Activated T-helper 9 cell treated with anti-CD3 and anti-CD28 coated beads, Interleukin-2, amount 50 U/mL, for 16 hours (primary cell): ENCODE measurements around the gene TNS3.

Experiments used
- DNase-seq: peaks from one replicate; pipeline ENCODE4 v3.0.0-alpha.2; 2020; ENCODE audit warnings: low read depth

The TNS3 gene

DNA sequence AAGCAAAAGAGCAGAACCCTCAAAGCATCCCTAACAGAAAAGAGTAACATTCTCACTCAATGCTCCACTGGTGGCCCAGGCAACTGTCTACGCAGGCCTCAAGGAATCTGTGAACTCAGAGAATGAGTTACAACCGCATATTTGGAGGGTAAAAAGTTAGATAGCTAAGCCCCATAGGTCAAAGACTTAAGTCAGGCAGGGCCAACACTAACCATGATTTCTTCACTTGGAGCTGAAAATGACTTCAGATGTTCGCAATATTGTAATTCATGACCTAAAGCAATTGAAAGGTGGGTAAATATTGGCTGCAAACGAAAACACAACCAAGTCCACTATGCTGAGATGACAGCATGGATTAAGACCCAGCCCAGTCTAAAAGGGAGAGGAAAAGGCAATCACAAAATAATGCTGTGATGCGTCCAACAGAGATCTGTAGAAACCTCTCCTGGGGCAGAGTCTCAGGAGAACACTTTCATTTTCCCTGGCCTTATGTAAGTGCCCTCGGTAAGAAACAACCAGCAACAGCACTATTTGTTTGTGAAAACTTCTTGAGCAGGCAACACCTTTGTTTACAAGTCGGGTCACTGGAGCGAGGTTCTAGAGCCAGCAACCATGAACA lies 176.5 kb downstream of the TNS3 start:
- no peak for DNase-seq

DNA sequence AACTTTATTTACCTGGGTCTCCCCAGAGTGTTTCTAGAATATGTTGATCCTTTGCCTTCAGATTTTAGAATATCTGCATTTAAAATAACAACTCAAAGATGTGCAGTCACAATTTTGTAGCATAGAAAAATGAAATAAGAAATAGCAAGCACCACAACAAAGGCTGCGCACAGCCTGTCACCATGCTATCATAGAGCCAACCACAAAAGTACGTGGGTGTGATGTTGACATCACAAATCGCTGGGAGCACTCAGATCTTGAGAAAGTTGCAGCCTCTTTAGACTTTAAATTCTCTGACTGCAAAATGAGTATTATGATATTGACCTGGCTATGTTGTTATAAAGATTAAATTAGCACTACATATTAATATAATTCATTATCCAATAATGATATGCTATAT lies 177.9 kb downstream of the TNS3 start:
- DNase-seq: no peak

DNA sequence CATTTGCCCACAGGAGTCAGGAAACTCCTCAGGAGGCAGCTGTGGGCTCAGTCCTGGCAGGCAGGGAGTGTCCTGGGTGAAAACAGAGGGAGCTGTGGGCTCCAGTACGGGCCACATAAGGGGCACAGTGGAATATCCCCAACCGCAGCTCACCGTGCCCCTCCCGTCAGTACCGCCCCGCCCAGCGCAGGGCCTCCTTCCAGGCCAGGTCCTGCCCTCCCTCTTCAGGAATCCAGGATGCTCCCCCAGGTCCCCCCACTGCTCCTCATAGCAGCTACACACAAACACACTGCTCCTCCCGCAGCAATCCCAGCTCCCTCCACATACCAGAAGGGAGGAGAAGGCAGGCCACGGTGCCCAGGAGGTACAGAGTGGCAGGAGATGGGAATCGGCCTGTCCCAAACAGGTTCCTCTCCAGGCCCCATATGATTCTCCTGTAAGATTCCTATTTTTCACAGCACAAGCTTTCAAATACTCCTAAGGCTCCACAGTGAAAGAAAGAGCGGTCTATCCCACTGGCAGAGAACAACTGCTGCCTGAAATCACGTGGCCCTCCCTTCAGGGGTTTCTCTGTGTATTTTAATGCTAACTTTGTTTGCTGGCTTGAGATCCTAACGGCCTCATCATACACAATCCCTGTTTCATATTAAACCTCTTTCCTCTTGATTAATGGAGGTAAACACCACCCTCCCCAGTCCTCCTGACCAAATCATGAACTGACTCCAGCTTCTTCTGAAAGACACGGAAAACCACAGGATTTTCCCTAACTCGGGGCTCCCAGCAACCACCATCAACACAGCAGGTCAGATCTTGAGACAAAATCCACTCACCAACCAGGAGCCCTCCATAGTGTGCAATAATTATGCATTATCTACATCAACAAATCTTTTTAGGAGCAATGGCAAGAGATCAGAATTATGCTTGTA lies 178.7 kb downstream of the TNS3 start:
- no peak for DNase-seq

DNA sequence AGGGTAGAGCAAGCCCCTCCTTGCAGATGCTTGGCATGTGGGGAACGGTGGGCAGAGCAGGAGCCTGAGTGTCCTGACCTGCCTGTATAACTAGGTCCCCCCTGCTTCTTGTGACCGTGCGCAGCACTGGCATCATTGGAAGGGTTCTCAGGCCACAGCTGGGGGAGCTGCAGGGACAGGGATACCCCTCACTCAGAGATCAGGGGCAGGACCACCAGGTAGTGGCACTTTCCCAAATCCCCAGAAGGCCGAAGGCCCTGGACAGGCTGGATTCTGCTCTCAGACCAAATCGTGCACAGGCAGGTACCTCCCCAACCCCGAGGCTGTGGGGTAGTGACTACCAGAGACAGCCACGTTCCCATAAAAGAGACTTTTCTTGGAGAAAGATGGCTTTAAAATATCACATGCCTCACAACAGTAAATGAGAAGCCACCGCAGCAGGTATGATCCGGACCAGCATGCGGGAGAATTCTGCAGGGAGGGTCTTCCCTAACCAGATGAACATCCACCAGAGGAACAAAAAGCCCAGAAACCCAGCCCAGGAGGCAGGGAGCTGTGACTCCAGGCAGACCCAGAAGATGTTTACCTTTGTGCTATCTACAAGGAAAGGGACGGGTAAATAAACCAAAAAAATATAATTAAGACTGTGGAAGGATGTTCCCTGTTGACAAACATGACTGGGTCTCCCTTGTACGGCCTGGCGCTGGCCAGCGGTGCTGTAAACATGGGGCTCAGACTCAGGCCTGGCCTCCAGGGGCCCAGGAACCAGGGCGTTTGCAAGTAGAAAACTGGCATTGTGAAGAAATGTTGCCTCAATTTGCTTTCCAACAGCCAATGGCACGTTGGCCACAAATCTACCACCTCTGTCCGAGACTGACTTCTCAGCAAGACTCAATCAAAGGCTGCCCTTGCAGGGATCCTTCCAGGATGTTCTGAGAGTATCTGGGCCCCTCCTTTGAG lies 180.0 kb downstream of the TNS3 start:
- DNase-seq: no peak

DNA sequence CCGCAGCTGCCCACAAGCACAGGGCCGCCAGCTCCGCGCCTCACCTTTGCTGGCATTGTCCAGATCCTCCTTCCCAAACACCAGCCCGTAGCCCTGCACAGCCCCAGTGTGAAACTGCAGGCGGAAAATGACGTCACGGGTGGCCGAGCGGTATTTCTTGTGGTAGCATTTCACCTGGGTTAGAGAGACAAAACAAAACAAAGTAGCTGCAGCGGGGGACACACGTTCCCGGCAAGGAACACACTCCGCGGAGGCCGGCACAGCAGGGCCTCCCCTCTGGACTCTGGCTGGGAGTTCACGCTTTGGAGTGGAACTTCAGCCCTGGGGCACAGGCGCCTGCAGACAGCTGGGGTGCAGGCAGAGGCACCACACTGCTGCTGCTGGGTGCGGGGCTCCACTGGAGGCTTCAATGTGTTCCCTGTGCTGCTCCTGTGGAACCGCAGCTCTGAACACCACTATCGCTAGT lies 181.1 kb downstream of the TNS3 start:
- no peak for DNase-seq

DNA sequence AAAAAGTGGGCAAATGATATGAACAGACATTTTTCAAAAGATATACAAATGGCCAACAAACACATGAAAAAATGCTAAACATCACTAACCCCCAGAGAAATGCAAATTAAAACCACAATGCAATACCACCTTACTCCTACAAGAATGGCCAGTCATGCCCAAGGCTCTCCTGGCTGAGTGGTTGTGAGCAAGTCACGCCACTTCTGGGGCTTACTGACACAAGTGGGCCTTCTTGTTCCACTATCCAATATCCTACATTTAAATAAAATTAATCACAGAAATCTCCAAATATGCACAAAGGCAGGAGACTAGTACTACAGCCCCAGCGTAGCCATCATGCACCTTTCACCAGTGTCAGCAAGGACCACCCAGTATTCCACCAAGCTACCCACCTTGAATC lies 181.9 kb downstream of the TNS3 start:
- DNase-seq: no peak

DNA sequence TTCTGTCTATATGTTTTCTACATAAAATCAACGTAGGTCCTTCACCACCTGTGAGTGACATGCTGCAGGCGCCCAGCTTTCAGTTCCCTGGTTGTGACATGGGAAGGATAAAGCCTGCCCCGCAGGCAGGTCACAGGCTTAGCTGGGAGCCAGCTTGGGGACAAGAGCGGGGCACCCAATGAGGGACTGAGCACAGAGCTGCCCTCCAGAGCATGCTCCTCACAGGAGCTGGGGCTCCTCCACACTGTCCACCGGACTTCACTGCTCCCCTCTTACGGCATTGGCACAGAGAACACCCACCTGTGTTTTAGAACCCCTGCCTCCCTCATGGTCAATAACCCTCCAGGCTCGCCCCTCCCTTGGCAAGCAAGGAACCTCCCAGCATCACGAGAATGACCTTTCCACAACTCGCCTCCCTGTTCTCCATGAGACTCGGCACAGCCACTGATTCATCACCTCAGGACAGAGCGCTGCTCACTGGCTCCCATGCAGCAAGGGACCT lies 187.1 kb downstream of the TNS3 start:
- DNase-seq: no peak

DNA sequence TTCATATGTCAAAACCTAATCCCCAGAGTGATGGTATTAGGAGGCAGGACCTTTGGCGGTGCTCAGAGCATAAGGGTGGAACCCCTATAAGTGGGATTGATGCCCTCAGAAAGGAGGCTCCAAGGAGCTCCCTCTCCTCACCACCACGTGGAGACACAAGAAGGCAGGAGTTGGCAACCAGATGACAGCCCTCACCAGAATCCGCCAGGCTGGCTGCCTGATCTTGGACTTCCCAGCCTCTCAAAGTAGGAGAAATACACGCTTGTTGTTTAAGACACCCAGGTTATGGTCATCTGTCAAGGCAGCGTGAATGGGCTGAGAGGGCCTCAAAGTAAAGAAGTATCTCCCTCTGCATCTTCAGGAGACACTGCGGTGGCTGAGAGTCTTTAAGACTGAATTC lies 187.7 kb downstream of the TNS3 start:
- DNase-seq: no peak

DNA sequence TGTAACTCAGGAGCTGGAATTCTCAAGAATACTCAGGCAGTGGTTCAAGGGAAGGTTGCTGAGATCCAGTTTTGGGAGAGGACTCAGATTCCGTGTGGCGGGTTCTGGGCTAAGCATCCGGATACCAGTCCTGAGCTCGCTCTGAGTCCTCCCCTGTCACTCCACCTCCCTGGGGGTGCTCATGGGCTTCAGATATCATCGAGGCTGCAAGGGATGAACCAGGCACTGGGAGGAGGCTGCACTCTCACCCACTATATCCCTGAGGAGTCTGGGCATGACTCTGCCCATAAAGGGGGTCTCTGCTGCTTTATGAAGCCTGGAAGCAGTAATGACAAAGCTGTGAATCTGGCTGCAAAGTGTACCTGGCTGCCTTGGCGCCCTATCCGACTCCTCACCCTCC lies 188.5 kb downstream of the TNS3 start:
- DNase-seq: no peak

DNA sequence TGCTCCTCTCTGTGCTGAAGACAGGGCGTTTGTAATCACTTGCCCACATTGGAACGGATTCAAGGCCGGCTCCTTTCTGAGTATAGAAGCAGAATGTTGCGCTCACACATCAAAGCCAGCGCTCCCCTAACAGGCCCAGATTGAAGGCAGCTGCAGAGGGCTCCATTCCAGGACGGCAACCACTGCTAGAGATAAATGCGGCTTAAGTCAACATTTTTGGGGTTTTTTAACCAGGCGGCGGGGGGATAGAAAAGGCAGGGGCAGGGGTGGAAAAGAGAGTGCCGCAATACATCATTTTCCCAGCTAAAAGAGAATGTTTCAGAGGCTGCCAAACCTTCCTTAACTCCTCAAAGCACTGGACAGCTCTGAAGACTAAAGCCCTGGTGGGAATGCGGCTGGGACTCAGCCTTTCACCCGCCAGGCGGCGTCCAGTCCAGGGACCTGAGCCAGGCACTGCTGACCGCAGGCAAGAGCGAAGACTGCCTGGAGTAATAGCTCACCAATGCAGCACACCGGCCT lies 189.6 kb downstream of the TNS3 start:
- no peak for DNase-seq

DNA sequence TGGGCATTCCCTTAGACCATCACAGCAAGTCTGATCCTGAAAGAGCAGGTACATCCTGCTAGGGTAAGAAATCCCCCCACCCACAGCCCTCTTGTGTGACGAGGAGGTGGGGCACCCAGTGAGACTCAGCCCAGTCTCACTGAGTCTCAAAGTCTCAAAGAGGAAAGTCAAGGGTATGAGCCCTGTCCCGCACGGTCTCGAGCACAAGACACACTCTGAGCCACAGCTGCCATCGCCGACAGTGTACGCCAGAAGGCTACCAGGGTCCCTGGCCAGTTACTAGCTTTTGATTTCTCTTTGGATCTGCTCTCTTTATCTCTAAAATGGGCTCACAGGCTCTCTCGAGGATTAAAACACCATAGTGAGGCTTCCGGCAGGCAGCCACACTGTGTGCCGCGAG lies 190.2 kb downstream of the TNS3 start:
- DNase-seq: no peak

DNA sequence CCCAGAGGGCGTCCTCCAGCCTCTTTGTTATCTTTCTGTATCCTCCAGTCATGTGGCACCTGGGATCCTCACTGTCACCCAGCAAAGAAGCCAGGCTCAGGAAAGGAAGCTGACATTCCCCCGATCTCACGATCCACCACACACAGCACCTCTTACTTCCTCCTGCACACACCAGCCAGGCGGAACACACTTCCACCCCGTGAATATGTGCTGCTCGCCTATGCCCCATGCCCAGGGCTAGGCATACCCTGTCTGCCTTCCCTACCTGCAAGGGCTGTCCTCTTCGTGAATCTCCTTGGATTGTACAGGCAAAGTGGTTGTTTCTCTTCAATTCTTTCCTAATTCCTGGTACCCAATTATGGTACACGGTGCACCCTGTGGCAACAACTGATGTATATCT lies 191.0 kb downstream of the TNS3 start:
- no peak for DNase-seq

DNA sequence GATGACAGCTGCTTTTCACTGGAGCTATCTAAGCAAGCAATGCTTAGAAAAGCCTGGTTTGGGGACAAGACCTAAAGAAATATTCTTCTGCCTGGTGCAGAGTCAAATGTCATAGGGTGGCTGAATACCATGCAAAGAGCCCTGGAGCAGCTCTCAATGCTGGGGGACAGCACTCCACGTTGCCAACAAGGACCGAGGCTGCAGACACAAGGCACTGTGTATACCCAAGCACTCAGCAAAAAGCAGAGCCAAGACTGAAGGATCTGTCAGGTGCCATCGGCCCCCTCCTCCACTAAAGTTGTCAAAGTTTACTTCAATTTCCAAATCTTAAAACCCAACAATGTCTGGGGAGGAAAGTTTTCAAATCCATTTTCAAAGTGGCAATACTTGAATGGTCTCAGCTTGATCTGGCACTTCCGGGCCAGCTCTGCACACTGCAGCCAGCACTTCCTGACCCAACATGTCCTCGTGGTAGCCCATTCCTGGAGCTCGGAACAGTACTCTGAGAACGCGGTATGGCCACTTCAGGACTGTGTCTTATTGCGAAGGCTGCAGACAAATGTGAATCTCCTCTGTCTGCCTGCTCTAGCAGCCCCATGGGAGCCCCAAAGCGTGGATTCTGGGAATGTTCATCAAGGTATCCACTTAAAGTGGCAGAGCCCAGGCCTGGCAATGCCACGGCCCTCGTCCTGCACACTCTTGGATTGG lies 191.8 kb downstream of the TNS3 start:
- no peak for DNase-seq

DNA sequence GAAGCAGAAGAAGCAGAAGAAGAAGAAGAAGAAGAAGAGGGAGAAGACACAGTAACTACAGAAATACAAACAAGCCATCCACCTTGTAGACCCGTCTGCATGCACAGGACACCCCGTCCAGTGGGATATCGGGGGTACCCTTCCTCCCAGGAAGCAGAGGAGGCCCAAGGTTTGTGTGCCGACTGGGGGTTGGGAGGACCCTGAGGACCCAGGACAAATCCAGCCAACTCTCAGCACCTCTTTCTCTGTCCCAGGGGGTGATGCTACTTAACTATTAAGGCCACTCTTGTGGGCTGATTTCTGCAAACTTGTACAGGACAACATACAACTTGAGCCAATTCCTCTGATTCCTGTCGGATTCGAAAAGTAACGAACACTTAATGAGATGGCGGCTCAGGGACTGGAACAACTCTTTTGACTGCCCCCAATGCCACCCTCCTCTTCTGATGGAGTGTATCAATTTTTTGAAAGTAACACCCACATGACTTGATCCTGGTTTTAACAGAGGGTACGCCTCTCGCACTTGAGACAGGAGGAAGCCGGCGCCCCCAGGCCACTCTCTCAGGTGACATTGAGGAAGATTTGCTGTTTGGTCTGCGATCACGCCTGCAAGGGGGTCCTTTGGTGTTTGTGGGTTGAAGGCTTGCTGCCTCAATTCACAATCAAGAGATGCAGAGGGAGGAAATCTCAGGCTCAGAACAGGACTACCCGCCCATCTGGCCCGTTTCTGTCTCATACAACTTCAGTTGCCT lies 192.6 kb downstream of the TNS3 start:
- DNase-seq: no peak

DNA sequence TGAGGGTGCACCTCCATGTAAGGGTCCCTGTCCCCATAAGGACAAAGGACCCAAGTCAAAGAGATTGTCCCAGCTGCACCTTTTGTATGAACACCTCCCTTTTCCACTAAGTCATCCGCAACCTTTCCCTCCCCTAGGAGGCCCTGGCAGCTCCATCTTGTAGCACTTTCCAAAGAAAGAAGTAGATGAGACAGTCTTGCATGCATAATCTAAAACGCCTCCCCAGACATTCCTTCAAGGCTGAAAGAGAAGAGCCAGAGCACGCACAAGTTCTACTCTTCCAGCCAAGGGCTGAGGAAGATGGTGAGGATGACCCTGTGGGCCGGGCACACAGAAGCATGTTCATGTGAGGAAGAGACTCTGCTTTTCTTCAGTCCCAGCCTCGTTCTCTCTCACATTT lies 194.4 kb downstream of the TNS3 start:
- DNase-seq: no peak

DNA sequence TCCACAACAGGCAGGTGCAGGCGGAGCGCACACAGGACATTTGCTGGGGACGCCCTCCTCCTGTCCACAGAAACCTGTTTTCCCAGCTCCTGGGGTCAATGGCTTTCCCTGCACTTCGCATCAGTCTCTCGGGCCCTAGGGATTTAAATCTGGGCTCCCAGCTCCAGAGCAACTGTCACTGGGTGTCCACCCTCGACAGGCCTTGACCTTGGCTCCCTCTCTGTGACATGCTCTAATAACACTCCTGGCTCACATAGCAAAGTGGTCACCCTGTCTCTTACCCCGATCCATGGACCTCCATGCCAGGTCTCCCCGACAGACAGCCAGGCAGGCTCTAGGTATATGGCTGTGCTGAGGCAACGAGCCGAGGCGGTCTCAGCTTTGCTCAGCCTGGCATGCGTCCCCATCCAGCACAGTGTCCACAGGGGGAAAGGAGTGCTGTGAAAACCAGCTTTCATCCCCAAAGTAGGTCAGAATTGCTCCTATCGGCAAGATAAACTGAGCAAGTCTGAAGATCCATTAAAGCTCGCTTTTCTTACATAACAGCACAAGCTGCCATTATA lies 195.6 kb downstream of the TNS3 start:
- DNase-seq: no peak

DNA sequence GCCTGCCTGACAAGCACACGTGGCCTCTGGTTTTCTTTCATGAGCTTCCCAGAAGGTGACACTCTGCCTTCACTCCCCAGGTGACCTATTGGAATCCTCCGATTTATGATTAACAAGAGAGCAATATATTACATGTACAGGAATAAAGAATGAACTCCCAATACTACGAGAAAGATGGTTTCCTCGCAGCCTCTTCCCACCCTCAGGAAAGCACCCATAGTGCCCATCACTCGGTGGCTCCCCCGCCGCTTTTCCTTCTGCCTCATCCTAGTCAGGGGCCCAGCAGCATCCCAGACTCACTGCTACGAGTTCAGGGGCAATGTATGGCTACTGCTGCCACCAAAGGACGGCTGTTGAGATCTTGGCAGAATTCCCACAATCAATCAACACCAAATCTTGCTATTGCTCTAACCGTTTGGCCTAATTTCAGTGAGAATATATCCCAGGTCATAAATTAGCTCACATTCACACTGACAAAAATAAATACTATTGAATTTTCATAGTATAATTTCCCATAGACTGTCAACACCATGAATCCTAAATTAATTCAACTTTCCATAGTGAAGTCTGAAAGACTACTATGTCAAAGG lies 196.3 kb downstream of the TNS3 start:
- DNase-seq: no peak

DNA sequence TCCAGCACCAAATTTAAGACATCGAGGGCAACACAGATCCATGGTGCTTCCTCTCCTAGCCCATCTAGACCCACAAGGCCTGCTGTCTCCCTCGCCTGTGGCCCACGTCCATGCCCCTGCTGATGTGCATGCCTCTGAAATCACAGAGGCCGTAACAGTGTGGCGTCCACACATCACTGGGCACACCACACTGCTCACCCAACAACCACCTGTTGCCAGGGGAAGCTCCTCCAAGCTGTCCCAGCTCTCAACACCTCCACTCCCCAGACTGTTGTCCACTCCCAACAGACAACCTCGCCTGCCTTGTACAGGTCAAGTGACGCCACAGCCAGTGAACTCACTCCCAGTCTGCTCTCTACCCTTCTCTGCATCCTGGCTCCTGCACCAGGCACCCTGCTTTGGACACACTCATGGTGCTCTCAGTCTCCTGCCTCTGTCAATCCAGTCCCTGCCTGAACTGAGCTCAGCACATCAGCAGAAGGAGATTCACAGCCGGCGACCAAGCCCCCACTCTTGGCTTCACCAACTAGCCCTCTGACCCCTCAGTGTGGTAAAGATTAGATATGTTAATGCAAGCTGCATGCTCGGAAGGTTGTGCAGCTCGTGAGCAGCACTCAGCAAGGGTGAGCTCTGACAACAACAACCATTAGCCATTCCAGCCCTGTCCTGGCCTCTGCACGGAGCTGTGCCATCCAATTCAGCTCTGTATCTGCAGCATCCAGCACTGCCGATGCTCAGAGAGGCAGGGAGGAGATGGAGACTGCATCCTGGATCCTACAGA lies 197.0 kb downstream of the TNS3 start:
- DNase-seq: no peak
